GM21529 (cell line): ENCODE results near the gene GPALPP1.
A peak's percentile ranks its signal among the peaks of the same experiment; 100 is the strongest.
"Not testable (repeated sequence)": the region's sequence is repeated elsewhere in the genome, so short reads cannot be mapped to it uniquely, and the experiment has no call there.

Experiments
- ATAC-seq: cut with Tn5 transposase; IDR thresholded peaks from one replicate; pipeline ENCODE4 v1.9.1; 2021; ENCODE audit not compliant: unreplicated experiment

Gene GPALPP1, protein sequence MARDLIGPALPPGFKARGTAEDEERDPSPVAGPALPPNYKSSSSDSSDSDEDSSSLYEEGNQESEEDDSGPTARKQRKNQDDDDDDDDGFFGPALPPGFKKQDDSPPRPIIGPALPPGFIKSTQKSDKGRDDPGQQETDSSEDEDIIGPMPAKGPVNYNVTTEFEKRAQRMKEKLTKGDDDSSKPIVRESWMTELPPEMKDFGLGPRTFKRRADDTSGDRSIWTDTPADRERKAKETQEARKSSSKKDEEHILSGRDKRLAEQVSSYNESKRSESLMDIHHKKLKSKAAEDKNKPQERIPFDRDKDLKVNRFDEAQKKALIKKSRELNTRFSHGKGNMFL

GRCh38 chr13:44989071-44989889 is at the start of gene GPALPP1, which contains the start of gene NUFIP1:
TSS of gene GPALPP1 (plus strand) at chr13:44989538. CDS start at chr13:44989655, 117 bp downstream.
TSS of gene NUFIP1 (minus strand) at chr13:44989471. CDS start at chr13:44989436, 35 bp downstream.
- peak; percentile 97 for ATAC-seq

GRCh38 chr13:44943411-44943810 is 45.9 kb upstream of the GPALPP1 start:
- ATAC-seq, result not testable (repeated sequence)

DNA sequence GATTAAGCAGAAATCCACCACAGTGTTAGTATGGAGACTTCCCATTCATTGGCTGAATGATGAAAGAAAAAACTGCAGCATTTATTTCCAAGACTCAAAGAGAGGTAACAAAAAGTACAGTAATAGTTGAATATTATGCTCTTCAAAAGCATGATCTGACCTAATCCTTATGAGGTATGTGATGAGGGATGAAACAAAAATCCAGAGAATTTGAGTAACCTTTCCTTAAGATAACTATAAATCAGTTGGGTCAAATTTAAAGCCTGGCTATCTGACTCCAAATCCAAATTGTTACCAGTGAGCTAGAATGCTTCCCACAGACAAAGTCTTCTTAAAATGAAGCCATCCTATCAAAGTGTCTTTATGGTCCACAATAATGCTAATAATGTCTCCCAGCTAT is 38.2 kb upstream of the GPALPP1 start:
- no peak for ATAC-seq

DNA sequence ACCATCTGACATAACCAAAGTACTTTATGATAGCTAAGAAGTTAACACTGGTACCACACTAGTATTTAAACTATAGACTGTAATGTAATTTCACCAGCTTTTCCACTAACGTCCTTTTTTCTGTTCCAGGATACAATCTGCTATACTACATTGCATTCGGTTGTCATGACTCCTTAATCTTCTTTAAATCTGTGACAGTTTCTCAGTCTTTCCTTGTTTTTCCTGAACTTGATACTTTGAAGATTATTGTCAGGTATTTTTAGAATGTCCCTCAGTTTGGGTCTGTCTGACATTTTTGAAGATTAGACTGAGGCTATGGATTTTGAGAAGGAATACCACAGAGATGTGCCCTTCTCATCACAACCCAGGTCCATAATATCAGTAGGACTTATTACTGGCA is 36.7 kb upstream of the GPALPP1 start:
- no peak for ATAC-seq

GRCh38 chr13:44954224-44954623 is 35.1 kb upstream of the GPALPP1 start:
- no peak for ATAC-seq

GRCh38 chr13:44955406-44955805 is 33.9 kb upstream of the GPALPP1 start:
- no peak for ATAC-seq

DNA sequence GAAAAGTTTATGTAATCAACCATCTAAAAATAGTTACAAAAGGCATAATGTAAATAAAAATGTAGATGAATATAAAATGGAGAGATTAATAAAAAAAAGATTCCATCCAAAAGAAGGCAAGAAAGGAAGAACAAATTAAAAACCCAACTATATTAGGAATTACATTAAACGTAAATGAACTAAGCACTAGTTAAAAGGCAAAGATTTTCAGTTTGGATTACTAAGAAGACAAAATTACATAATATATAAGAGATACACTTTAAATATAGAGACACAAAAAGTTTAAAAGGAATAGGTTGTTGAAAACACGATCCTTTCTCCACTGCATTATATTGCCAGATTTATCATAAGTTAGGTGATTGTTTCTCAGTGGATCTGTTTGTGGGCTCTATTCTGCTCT is 27.3 kb upstream of the GPALPP1 start:
- no peak for ATAC-seq

GRCh38 chr13:44967704-44968433 is 21.5 kb upstream of the GPALPP1 start:
- no peak for ATAC-seq

DNA sequence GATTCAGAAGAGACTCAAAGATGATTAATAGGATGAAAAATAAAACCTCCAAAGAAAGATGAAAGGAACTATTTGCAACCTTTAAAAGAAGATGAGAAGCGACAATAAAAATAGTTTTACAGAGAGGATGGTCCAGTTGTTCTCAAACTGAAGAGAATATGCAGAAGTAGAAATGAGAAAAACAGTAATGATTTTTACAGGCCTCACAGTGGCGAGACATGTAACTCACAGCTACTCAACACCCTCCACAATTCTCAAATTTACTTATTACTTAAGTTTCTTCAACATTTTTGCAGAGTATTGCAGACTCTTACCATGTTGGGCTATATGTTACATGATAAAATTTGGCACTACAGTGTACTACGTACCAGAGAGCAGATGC is 20.9 kb upstream of the GPALPP1 start:
- no peak for ATAC-seq

- ATAC-seq, result no peak
These were observed 19.5 kb upstream of the GPALPP1 start for GRCh38 chr13:44969551-44970484.

DNA sequence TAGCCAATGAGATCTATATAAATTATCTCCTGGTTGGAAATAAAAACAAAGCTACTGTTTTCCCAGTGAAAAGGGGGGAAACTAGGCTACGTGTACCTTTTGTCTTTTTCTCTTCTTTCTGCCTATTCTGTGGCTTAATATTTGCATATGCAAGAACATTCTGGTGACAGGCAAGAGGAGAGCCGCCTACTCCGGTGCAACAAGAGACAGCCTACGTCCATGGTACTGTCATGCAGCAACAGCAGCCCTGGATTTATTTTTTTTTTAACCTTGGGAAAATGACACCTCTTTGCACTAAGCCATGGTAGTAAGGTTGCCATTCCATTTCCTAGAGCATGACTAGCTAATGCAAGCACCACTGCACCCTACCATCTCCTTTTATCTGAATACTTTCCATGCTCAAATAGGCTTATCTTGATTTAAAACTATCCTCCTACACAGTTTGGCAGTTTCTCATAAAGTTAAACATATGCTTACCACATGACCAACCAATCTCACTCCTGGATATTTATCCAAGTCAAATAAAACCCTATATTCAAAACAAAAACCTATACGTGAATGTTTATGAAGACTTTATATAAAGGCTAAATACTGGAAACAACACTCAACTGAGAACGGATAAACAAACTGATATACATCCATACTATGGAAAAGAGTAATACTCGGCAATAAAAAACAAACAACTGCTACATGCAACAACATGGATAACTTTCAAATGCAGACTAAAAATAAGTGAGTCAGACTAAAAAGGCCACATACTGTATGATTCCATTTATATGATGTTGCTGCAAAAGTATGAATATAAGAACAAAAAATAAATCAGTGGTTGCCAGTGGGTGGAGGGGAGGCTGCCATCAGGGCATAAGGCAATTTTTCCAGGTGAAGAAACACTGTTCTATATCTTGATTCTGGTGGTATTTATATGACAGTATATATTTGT is 17.4 kb upstream of the GPALPP1 start:
- no peak for ATAC-seq

DNA sequence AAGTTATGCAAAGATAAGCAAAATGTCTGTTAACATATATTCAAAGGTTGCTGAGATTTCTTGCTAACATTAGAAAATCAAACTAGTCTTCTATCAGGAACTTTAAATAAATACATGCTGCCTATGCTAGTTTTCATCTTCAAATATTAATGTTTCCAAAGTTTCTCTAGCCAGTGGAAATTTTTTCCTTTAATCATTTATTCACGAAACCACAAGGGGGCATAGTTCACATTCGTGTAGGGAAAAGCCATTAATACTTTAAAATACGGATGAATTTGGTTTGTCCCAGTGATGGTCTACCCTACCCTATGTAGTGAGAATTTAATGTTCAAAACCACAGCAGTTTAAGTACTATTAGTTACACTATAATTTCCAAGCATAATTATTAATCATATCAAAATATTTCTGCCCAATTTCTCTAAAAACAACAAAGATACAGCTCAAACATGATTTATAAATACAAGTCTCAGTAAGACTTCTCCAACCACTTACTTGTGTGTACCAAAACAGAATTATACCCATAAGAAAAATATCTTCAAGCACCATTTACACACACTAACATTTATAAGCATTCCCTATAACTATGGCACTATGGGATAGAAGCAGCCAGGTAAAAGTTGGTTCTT is 16.3 kb upstream of the GPALPP1 start:
- ATAC-seq, result no peak

DNA sequence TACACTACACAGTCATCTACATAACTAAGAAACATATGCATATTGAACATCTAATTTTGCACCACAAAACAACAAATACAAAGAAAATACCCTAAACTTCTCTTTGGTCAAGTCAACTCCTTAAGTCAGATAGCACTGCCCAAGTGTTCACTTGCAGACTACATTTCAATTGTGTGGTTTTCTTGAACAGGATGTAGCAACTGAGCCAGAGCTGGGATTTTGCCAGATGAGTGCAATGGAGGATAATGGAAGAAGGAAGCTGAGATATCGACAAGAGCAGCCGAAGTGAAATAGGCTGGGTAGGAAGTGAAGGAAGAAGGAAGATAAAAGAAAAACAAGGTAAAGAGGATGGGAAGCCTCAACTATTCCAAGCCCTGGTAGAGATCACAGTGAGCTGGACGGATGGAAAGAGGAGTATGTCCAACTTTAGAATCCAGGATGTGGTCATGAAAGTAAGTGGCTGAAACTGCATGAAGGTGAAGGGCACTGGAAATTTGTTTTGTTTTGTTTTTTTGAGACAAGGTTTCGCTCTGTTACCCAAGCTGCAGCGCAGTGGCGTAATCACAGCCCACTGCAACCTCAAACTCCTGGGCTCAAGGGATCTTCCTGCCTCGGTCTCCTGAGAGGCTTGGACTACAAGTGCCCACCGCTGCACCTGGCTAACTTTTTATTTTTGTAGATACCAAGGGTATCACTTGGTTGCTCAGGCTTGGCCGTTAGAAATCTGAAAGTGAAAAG is 15.1 kb upstream of the GPALPP1 start:
- peak; percentile 72 for ATAC-seq

DNA sequence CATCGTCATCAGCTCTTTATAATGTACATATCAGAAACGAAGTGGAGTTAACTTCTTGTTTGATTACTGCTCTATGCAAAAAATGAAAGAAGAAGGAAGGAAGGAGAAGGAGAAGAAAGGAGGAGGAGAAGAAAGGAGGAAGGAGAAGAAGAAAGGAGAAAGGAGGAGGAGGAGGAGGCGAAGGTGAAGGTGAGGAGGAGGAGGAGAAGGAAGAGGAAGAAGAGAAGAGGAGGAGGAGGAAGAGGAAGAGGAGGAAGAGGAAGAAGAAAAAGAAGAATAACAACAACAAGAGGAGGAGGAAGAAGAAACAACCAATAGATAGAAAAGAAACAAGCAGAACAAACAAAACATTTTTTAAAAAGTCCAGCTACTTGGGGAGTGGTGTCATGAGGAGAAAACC is 13.1 kb upstream of the GPALPP1 start:
- ATAC-seq, result no peak

- no peak for ATAC-seq
These were observed 12.3 kb upstream of the GPALPP1 start for GRCh38 chr13:44976949-44977583.

DNA sequence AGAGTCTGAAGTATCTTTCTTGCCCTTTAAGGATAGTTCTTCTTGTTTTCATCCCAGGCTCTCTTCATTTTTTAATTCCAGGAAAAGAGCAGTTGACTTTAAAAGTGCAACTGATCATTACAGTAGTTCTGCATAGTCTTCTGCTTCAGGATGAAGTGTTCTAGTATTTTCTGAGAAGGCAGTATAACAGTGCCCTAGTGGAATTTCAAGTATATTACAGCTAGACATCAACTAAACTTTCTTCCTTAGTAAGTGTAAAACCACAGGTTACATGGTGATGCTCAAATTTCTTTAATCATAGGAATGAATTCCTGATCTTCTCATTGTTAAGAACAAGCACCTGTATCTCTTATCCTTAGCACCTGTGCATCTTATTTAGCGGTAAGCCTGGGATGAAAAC is 11.0 kb upstream of the GPALPP1 start:
- ATAC-seq, result no peak

DNA sequence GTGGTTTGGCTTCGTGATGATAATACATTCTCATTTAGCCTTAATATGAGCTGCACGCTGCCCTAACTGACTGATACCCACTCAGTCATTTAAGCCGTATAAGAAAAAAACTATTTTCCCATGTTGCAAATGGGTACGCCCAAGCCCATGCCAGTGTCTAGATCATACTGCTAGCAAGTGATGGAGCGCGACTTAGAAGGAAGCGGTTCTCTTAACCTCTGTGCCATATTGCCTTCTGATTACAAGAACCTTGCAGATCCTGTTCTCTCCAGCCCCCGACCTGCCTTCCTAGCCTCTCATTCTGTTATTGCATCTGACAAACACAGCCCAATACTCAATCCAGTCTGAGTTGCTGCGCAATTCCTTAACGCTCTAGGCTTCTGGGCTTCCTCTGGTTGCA is 603 bp downstream of the GPALPP1 start:
- peak; percentile 11 for ATAC-seq

DNA sequence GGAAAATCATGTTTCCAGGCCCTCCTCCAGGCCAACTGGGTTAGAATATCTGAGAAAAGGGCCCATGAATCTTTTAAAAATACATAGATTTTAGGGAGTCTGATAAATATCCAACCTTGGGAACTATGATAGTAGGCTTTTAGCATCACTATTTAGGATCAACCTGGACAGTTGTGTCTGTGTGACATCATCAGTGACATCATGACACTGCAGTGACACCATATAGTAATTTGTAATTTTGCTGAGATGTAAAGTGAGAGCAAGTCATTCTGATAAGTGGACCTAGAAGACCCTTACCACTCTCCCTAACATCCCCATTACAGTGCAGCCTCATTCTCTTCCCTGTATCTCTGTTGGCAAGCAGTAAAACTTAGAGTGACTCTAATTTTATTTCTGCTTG is 14.1 kb downstream of the GPALPP1 start:
- no peak for ATAC-seq
